ENCODE results near the gene DAB2.

DNA sequence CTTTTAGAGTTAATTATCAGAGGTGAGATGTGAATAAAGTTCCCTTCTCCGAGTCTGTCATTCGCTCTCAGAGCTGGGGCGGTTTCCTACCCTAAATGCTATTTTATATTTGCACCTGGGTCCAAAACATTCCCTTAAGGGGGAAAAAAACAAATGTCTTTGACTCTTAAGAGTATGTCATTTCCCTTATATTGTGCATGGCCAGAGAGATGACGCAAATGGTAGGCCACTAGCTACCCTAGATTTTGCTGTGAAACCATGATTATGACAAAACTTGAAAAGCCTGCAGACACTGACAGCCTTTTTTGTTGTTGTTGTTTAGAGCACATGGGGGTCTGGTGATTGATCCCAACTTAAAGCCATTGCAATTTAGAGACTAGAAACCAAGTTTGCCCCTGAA is 12.8 kb downstream of the DAB2 start:
- TF ChIP-seq, protein P1, sequence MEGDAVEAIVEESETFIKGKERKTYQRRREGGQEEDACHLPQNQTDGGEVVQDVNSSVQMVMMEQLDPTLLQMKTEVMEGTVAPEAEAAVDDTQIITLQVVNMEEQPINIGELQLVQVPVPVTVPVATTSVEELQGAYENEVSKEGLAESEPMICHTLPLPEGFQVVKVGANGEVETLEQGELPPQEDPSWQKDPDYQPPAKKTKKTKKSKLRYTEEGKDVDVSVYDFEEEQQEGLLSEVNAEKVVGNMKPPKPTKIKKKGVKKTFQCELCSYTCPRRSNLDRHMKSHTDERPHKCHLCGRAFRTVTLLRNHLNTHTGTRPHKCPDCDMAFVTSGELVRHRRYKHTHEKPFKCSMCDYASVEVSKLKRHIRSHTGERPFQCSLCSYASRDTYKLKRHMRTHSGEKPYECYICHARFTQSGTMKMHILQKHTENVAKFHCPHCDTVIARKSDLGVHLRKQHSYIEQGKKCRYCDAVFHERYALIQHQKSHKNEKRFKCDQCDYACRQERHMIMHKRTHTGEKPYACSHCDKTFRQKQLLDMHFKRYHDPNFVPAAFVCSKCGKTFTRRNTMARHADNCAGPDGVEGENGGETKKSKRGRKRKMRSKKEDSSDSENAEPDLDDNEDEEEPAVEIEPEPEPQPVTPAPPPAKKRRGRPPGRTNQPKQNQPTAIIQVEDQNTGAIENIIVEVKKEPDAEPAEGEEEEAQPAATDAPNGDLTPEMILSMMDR (IDR thresholded peaks at IDR 0.05 in 4 of 5, conservative IDR thresholded peaks at IDR 0.05 in 1 of 5) = no peak
- no peak for TF ChIP-seq POLR2A (IDR thresholded peaks at IDR 0.05)

Measured in gastrocnemius medialis (tissue), 4 donors.